Breast epithelium (tissue), 4 donors: ENCODE data around the gene KCNG2. TPM values are rescaled to one million over a fixed set of nuclear protein-coding genes. Genes with fewer than 3 reads are reported as not detected.
"Not testable (repeated sequence)": the region's sequence is repeated elsewhere in the genome, so short reads cannot be mapped to it uniquely, and the experiment has no call there.

Experiments used
- DNase-seq, 2 donors: peaks; one replicate each; pipeline ENCODE4 v3.0.0-alpha.2; 2019; ENCODE audit warnings: low spot score in 2 of 2
- H3K27ac ChIP-seq, 2 donors: fragments of 200-600 bp; sonication (generic) in 1 of 2; one replicate each; pipeline ENCODE4 v1.5.1; 2016 to 2019; ENCODE audit warnings: mild to moderate bottlenecking in 1 of 2
- H3K27me3 ChIP-seq, 2 donors: fragments of 200-600 bp; sonication (generic) in 1 of 2; one replicate each; pipeline versions ENCODE4 v1.5.1 to v1.6.0; 2017 to 2019; ENCODE audit warnings: control low read depth in 1 of 2, mild to moderate bottlenecking in 1 of 2
- H3K36me3 ChIP-seq: fragments of 200-600 bp; one replicate; pipeline ENCODE4 v1.5.1; 2019
- H3K4me1 ChIP-seq, 2 donors: fragments of 200-600 bp; sonication (generic); one replicate each; pipeline ENCODE4 v1.5.1; 2016 to 2019; ENCODE audit warnings: control low read depth in 1 of 2
- H3K4me3 ChIP-seq, 3 donors: fragments of 200-600 bp; sonication (generic); 1 replicate in 2 of 3; 2 replicates in 1 of 3; pipeline ENCODE4 v1.5.1; 2016 to 2019; ENCODE audit warnings: mild to moderate bottlenecking in 3 of 3, moderate library complexity in 2 of 3
- H3K9me3 ChIP-seq, 2 donors: fragments of 200-600 bp; sonication (generic) in 1 of 2; one replicate each; pipeline ENCODE4 v1.5.1; 2016 to 2019; ENCODE audit warnings: control low read depth in 1 of 2
- POLR2A ChIP-seq: fragments of 450-650 bp; IDR thresholded peaks from one replicate; pipeline ENCODE4 v1.6.1; 2016; ENCODE audit warnings: antibody characterized with exemption, mild to moderate bottlenecking, moderate library complexity
- POLR2AphosphoS5 ChIP-seq, 3 donors: sonication (generic); formaldehyde crosslinking; IDR thresholded peaks; one replicate each; pipeline ENCODE4 v1.6.1; 2017; ENCODE audit warnings: antibody characterized with exemption in 3 of 3
- intact Hi-C: fragments of 100-400 bp; cut with DNase I; formaldehyde crosslinking; loops from one replicate; pipeline ENCODE4 v1.15.1; 2023; ENCODE audit warnings: low total_unique reads
- total RNA-seq, 3 donors: library from RNA; depleted of rRNA; stranded (reverse); fragments of >200 nt; gene quantifications; one replicate each; pipeline ENCODE4 v1.1.0, GENCODE V29; 2016
- TF ChIP-seq, protein P1 (sequence below), 3 donors: fragments of 450-650 bp; IDR thresholded peaks; one replicate each; pipeline ENCODE4 v1.5.1; 2016 to 2017; ENCODE audit warnings: antibody characterized with exemption in 3 of 3, mild to moderate bottlenecking in 3 of 3, moderate library complexity in 3 of 3

Gene KCNG2
- total RNA-seq, 3 donors from 2014 or later = 0.32 to 1.6 (median 0.66) TPM

- Histone ChIP-seq H3K27ac (no peak overlapping the region), H3K36me3 (no peaks in the 10 kb centered on the region), H3K9me3 (no peaks in the 10 kb centered on the region), H3K4me1 (peaks cover 0 to 4% of the 10 kb centered on the region in 2 donors), H3K4me3 (peak overlapping the region in 1 of 3 donors; percentile 37), H3K27me3 (peaks cover 0 to 50% of the 10 kb centered on the region in 2 donors)
- DNase-seq = no peak
- TF ChIP-seq POLR2AphosphoS5 (IDR thresholded peaks at IDR 0.05) = no peak
- TF ChIP-seq, protein P1, sequence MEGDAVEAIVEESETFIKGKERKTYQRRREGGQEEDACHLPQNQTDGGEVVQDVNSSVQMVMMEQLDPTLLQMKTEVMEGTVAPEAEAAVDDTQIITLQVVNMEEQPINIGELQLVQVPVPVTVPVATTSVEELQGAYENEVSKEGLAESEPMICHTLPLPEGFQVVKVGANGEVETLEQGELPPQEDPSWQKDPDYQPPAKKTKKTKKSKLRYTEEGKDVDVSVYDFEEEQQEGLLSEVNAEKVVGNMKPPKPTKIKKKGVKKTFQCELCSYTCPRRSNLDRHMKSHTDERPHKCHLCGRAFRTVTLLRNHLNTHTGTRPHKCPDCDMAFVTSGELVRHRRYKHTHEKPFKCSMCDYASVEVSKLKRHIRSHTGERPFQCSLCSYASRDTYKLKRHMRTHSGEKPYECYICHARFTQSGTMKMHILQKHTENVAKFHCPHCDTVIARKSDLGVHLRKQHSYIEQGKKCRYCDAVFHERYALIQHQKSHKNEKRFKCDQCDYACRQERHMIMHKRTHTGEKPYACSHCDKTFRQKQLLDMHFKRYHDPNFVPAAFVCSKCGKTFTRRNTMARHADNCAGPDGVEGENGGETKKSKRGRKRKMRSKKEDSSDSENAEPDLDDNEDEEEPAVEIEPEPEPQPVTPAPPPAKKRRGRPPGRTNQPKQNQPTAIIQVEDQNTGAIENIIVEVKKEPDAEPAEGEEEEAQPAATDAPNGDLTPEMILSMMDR (IDR thresholded peaks at IDR 0.05) = no peak
- TF ChIP-seq POLR2A = no peak
- intact Hi-C loops = no loop called here
Observed at GRCh38 chr18:79875531-79875919, 77.8 kb downstream of the KCNG2 start.

- intact Hi-C loops = no loop called here
- H3K27me3 ChIP-seq = peaks cover 0 to 50% of the 10 kb centered on the region in 2 donors
- peaks cover 0 to under 1% of the 10 kb centered on the region in 2 donors for H3K4me1 ChIP-seq
- H3K4me3 ChIP-seq = peak overlapping the region in 1 of 3 donors; percentile 37
- TF ChIP-seq POLR2AphosphoS5 (IDR thresholded peaks at IDR 0.05) = no peak
- TF ChIP-seq, protein P1 (IDR thresholded peaks at IDR 0.05) = no peak
- TF ChIP-seq POLR2A = no peak
- H3K27ac ChIP-seq = no peak overlapping the region
- H3K36me3 ChIP-seq = no peaks in the 10 kb centered on the region
- DNase-seq = no peak
- no peaks in the 10 kb centered on the region for H3K9me3 ChIP-seq
Observed at GRCh38 chr18:79875931-79876461, 78.3 kb downstream of the KCNG2 start.

DNA sequence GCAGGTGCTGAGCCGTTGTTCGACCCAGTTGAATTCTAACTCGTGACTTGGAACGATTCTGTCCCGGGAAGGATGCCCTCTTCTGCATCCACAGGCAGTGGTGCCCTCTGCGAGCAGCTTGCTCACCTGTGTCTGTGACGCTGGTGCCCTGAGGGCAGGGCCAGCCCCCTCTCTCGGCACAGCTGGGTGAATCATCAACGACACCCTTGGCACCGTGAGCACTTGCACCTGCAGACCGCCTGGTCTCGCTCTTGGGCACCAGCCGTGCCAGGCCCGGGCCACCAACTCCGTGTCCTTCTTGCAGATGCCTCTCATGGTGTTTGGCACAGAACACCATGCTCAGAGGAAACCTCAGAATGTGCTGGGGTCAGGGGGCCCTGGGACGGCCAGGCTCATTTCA is 78.8 kb downstream of the KCNG2 start:
- no peaks in the 10 kb centered on the region for H3K9me3 ChIP-seq
- no peaks in the 10 kb centered on the region for H3K36me3 ChIP-seq
- H3K4me1 ChIP-seq = no peaks in the 10 kb centered on the region
- peaks cover 0 to 49% of the 10 kb centered on the region in 2 donors for H3K27me3 ChIP-seq
- peak overlapping the region in 1 of 3 donors; percentile 37 for H3K4me3 ChIP-seq
- DNase-seq = peak in 1 of 2 donors; percentile 44
- intact Hi-C loops = no loop called here
- TF ChIP-seq, protein P1 (IDR thresholded peaks at IDR 0.05) = no peak
- no peak for TF ChIP-seq POLR2AphosphoS5 (IDR thresholded peaks at IDR 0.05)
- TF ChIP-seq POLR2A = no peak
- no peak overlapping the region for H3K27ac ChIP-seq

DNA sequence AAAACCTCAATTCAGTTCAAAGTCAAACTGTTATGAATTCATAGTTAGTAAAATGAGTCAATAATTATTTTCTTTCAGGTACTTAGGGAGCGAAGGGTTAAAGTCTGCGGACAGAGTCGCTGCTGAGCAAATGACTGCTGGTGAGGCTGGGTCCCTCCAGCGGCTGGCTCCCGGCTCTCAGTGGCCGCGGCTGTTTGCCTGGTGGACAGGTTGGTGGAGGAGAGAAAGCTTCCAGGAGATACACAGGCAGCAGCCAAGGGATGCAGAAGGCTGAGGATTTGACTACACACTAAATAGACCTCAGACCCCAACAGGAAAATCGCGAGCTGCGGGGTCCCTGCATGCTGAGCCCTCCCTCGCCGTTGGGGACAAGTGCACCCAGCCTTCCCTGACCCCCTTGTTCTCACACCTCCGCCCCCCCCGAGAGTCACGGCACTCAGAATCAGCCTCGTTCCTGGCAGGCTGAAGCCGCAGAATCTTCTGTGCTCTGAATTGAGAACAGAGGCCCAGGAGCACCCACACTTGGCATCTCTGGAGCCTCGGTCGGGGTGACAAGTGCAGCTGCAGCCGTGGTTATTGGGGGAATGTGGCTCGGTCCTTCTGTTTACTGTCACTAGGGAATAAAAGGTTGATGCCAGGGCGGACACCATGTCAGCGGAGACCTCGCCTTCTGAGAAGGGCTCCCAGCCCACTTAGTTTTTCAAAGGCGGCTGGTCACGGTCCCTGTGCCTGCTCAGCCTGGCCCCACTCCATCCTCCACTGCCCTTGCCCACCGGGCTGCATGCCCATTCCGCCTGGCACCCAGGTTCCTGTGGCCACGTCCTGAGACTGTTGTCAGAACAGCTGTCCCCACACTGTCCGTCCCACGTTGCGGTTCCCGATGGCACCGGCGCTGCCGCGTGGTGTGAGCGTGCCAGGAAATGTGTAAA is 79.7 kb downstream of the KCNG2 start:
- intact Hi-C loops = no loop called here
- no peak overlapping the region for H3K4me3 ChIP-seq
- no peaks in the 10 kb centered on the region for H3K4me1 ChIP-seq
- TF ChIP-seq, protein P1 (IDR thresholded peaks at IDR 0.05) = no peak
- TF ChIP-seq POLR2A (no peak), POLR2AphosphoS5 (IDR thresholded peaks at IDR 0.05) (no peak)
- H3K27me3 ChIP-seq = peaks cover 0 to 45% of the 10 kb centered on the region in 2 donors
- no peaks in the 10 kb centered on the region for H3K9me3 ChIP-seq
- no peak overlapping the region for H3K27ac ChIP-seq
- H3K36me3 ChIP-seq = no peaks in the 10 kb centered on the region
- DNase-seq = no peak

- H3K9me3 ChIP-seq, H3K36me3 ChIP-seq: not testable (repeated sequence)
Observed at GRCh38 chr18:79878246-79878645, 80.5 kb downstream of the KCNG2 start.

More at GRCh38 chr18:79878246-79878645, 80.5 kb downstream of the KCNG2 start:
- H3K4me3 ChIP-seq, intact Hi-C loops, H3K4me1 ChIP-seq, H3K27ac ChIP-seq, DNase-seq: not testable (repeated sequence)
- H3K27me3 ChIP-seq = peaks cover 0 to 39% of the 10 kb centered on the region in 2 donors
